IMR-90 (cell line): ENCODE results near the gene YAE1. TPM values are rescaled to one million over a fixed set of nuclear protein-coding genes. Genes with fewer than 3 reads are reported as not detected.

Experiments used
- ATAC-seq: fragments of 200-7000 bp; cut with Tn5 transposase; 2 replicates; pipeline ENCODE4 v1.9.1; 2020; ENCODE audit warnings: low read depth, mild to moderate bottlenecking, moderate library complexity
- BruUV-seq: library from RNA; stranded (reverse); fragments of 400-500 nt; replicated peaks from 2 replicates; lab custom pipeline; 2021; lab: Mats Ljungman, UMichigan
- CTCF ChIA-PET: fragments of 300-600 bp; formaldehyde crosslinking; extraction: SDS; loops from one replicate; lab custom pipeline; 2021; ENCODE audit warnings: antibody characterized with exemption; lab: Yijun Ruan, JAX
- POLR2A ChIA-PET: fragments of 300-600 bp; sonication (Branson Sonifier 250); formaldehyde crosslinking; loops from one replicate; lab custom pipeline; 2022; ENCODE audit warnings: antibody characterized with exemption; ENCODE audit not compliant: unreplicated experiment; lab: Charles Lee
- DNase-seq: peaks from one replicate; pipeline ENCODE4 v3.0.0; 2013
- H2AFZ ChIP-seq: replicated peaks from 2 replicates; pipeline ENCODE3; 2013; ENCODE audit warnings: low read length, mild to moderate bottlenecking; ENCODE audit not compliant: poor library complexity
- H2AK5ac ChIP-seq: 2 replicates; pipeline ENCODE4 v1.6.1; 2013; ENCODE audit warnings: low read depth, low read length, inconsistent platforms
- H2AK9ac ChIP-seq: replicated peaks from 2 replicates; pipeline ENCODE3; 2013; ENCODE audit warnings: mild to moderate bottlenecking, low read depth, low read length, moderate library complexity; ENCODE audit not compliant: poor library complexity
- H2BK120ac ChIP-seq: 2 replicates; pipeline ENCODE4 v1.6.1; 2013; ENCODE audit warnings: low read depth, low read length, inconsistent platforms
- H2BK15ac ChIP-seq: 3 replicates; pipeline ENCODE4 v1.6.1; 2013; ENCODE audit warnings: low read depth, low read length, inconsistent platforms
- H2BK20ac ChIP-seq: 2 replicates; pipeline ENCODE4 v1.6.1; 2013; ENCODE audit warnings: low read depth, mild to moderate bottlenecking, inconsistent platforms, low read length, moderate library complexity
- H2BK5ac ChIP-seq: 2 replicates; pipeline ENCODE4 v1.6.1; 2013; ENCODE audit warnings: mild to moderate bottlenecking, low read depth, low read length, inconsistent platforms; ENCODE audit not compliant: poor library complexity, severe bottlenecking
- H3K14ac ChIP-seq: replicated peaks from 2 replicates; pipeline ENCODE4 v1.6.1; 2013; ENCODE audit warnings: low read depth, low read length, inconsistent platforms
- H3K18ac ChIP-seq: 2 replicates; pipeline ENCODE4 v1.6.1; 2013; ENCODE audit warnings: low read depth, low read length, control low read depth
- H3K23ac ChIP-seq: 2 replicates; pipeline ENCODE4 v1.6.1; 2013; ENCODE audit warnings: low read depth, low read length, inconsistent platforms
- H3K27ac ChIP-seq: 2 replicates; pipeline ENCODE4 v1.5.1; 2013; ENCODE audit warnings: mild to moderate bottlenecking, control low read depth, low read length; ENCODE audit not compliant: insufficient read depth
- H3K27me3 ChIP-seq: 2 replicates; pipeline ENCODE4 v1.6.1; 2013; ENCODE audit warnings: low read length; ENCODE audit not compliant: control insufficient read depth, insufficient read depth
- H3K36me3 ChIP-seq: 2 replicates; pipeline ENCODE4 v1.6.1; 2013; ENCODE audit warnings: low read length, mixed read lengths; ENCODE audit not compliant: control insufficient read depth, insufficient read depth
- H3K4ac ChIP-seq: 2 replicates; pipeline ENCODE4 v1.6.1; 2013; ENCODE audit warnings: low read depth, low read length, inconsistent platforms
- H3K4me1 ChIP-seq: 2 replicates; pipeline ENCODE4 v1.6.1; 2013; ENCODE audit warnings: low read length, mixed read lengths; ENCODE audit not compliant: control insufficient read depth, insufficient read depth
- H3K4me2 ChIP-seq: 2 replicates; pipeline ENCODE4 v1.6.1; 2013; ENCODE audit warnings: low read depth, mild to moderate bottlenecking, control low read depth, low read length, moderate library complexity
- H3K4me3 ChIP-seq: 2 replicates; pipeline ENCODE4 v1.5.1; 2013; ENCODE audit warnings: low read depth, mild to moderate bottlenecking, control low read depth, low read length, moderate library complexity; ENCODE audit not compliant: insufficient read depth
- H3K56ac ChIP-seq: 2 replicates; pipeline ENCODE4 v1.6.1; 2013; ENCODE audit warnings: low read length, inconsistent platforms; ENCODE audit not compliant: insufficient read depth; ENCODE audit errors: extremely low read depth
- H3K79me1 ChIP-seq, 2 experiments: 2 replicates each; pipeline ENCODE4 v1.6.1; 2013; ENCODE audit warnings: low read length in 2 of 2, inconsistent platforms in 1 of 2, low read depth in 1 of 2
- H3K9ac ChIP-seq: 2 replicates; pipeline ENCODE4 v1.6.1; 2013; ENCODE audit warnings: low read depth, low read length, control low read depth
- H3K9me1 ChIP-seq: 2 replicates; pipeline ENCODE4 v1.6.1; 2013; ENCODE audit warnings: low read length, inconsistent platforms; ENCODE audit not compliant: insufficient read depth
- H3K9me3 ChIP-seq: 2 replicates; pipeline ENCODE4 v1.6.1; 2013; ENCODE audit warnings: low read length; ENCODE audit not compliant: control insufficient read depth, insufficient read depth
- H4K20me1 ChIP-seq: 2 replicates; pipeline ENCODE4 v1.6.1; 2013; ENCODE audit warnings: low read length, inconsistent platforms; ENCODE audit not compliant: insufficient read depth
- H4K5ac ChIP-seq: 2 replicates; pipeline ENCODE4 v1.6.1; 2013; ENCODE audit warnings: mild to moderate bottlenecking, low read depth, low read length, control low read depth
- H4K8ac ChIP-seq, 2 experiments: 2 replicates each; pipeline ENCODE4 v1.6.1; 2013; ENCODE audit warnings: low read depth in 2 of 2, low read length in 2 of 2, control low read depth in 1 of 2, inconsistent platforms in 1 of 2
- H4K91ac ChIP-seq: 2 replicates; pipeline ENCODE4 v1.6.1; 2013; ENCODE audit warnings: low read depth, low read length, inconsistent platforms; ENCODE audit not compliant: insufficient read depth
- FOS ChIP-seq: fragments of 150-350 bp; IDR thresholded peaks from 2 replicates; pipeline ENCODE4 v1.6.1; 2016; ENCODE audit warnings: low read depth, low read length
- MAZ ChIP-seq: IDR thresholded peaks from 2 replicates; pipeline ENCODE4 v1.6.1; 2012; ENCODE audit warnings: low read depth, mild to moderate bottlenecking, low read length, improper control_type of control experiment, moderate library complexity, borderline replicate concordance
- MXI1 ChIP-seq: IDR thresholded peaks from 2 replicates; pipeline ENCODE4 v1.6.1; 2012; ENCODE audit warnings: low read depth, mild to moderate bottlenecking, low read length, moderate library complexity, borderline replicate concordance
- NFE2L2 ChIP-seq: fragments of 150-350 bp; IDR thresholded peaks from 2 replicates; pipeline ENCODE4 v1.6.1; 2016; ENCODE audit warnings: low read depth, mild to moderate bottlenecking, low read length
- SMC3 ChIP-seq: fragments of 150-350 bp; IDR thresholded peaks from 2 replicates; pipeline ENCODE4 v1.6.1; 2016; ENCODE audit warnings: low read depth, mild to moderate bottlenecking, antibody characterized with exemption, low read length, moderate library complexity
- WGBS, 2 experiments: methylation state at CpG; one replicate each; pipeline versions ENCODE4 v1.1.5 to v1.1.7; 2013; ENCODE audit warnings: missing lambda C conversion rate in 2 of 2; ENCODE audit not compliant: insufficient read length in 1 of 2; ENCODE audit errors: extremely low coverage in 2 of 2; 5-methylcytosine and 5-hydroxymethylcytosine counted together
- dilution Hi-C: fragments of 300-500 bp; cut with HindIII; formaldehyde crosslinking; loops from one replicate; pipeline ENCODE4 v1.14.3; 2018; ENCODE audit warnings: low sequenced_read_pairs; ENCODE audit not compliant: unreplicated experiment
- in situ Hi-C: fragments of 300-500 bp; cut with MboI; formaldehyde crosslinking; loops from 3 replicates; pipeline ENCODE4 v1.14.3; 2019; ENCODE audit warnings: low sequenced_read_pairs, inconsistent platforms, mixed read lengths
- intact Hi-C: fragments of 100-400 bp; cut with micrococcal nuclease; formaldehyde crosslinking; loops from 2 replicates; pipeline ENCODE4 v1.10.0; 2022
- polyA plus RNA-seq, 3 experiments: library from polyadenylated mRNA; depleted of rRNA; stranded (reverse); fragments of >200 nt; gene quantifications; 2 replicates each; pipeline ENCODE4 v1.2.3, GENCODE V29; 2012; ENCODE audit warnings: low replicate concordance in 1 of 3
- total RNA-seq: library from RNA; depleted of rRNA; stranded (reverse); fragments of >200 nt; gene quantifications from 2 replicates; pipeline ENCODE4 v1.2.3, GENCODE V29; 2012
- TF ChIP-seq, protein P1 (sequence below): fragments of 150-350 bp; IDR thresholded peaks from 2 replicates; pipeline ENCODE4 v1.6.1; 2016; ENCODE audit warnings: low read depth, mild to moderate bottlenecking, low read length, moderate library complexity, borderline replicate concordance
- TF ChIP-seq, protein P2 (sequence below): conservative IDR thresholded peaks from 2 replicates; pipeline ENCODE4 v1.5.1; 2012; ENCODE audit warnings: mild to moderate bottlenecking, low read depth, low read length, improper control_type of control experiment

The YAE1 gene
- total and polyA plus RNA-seq, 2 of the 4 experiments (the other 2 are of a cell fraction): 28.6 to 36.7 TPM

DNA sequence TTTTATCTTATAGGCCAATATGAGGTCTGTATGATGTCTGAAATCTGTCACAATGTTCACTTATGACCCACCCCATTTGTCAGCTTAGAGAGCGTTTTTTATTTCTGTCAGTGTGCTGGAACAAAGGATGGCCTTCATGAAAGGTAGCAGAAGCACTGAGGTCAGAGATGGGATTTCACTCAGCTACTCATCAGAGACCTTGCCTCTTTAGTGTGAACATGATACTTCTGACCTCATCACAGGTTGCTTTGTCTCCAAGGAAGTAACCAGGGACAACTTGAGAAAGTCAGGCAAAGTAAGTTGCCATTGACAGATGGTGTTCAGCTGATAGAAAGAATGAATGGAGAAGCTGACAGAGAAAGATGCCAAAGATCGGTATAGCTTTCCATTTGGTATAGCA lies 16.3 kb downstream of the YAE1 start (continued):
- TF ChIP-seq MAZ (no peak), NFE2L2 (no peak), FOS (no peak)

DNA sequence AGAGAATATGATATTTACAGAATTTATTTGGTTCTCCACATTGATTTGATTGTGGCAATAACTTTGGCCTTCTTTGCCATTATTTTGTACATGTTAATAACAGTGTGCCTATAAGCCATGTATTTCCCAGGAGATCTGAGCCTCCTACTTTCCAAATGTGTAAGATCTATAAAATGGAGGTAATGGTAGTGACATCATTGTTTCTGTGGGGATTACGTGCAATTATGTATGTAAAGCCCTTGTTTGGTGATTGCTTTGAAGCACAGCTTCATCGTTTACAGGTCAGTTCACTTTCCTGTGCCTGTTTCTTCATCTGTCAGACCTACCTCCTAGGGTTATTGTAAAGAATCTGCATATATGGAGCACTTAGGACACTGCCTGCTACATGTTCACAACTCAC lies 17.3 kb downstream of the YAE1 start:
- Histone ChIP-seq H4K8ac (no peak overlapping the region), H3K4me2 (no peak overlapping the region), H2BK20ac (no peak overlapping the region), H3K36me3 (no peaks in the 10 kb centered on the region), H2AK9ac (no peak overlapping the region), H3K23ac (no peak overlapping the region), H3K27me3 (no peaks in the 10 kb centered on the region), H3K9me3 (no peaks in the 10 kb centered on the region), H3K9ac (no peak overlapping the region), H4K20me1 (no peaks in the 10 kb centered on the region), H4K91ac (no peak overlapping the region), H3K79me1 (0 out of 4 replicates have a peak, but pooled peaks cover 0 to 2% of the 10 kb centered on the region in 2 experiments), H2BK15ac (no peak overlapping the region), H2AK5ac (no peak overlapping the region), H3K14ac (no peak overlapping the region), H4K5ac (no peak overlapping the region), H2AFZ (no peak overlapping the region), H3K4ac (no peak overlapping the region; the same call in 1 of the 2 replicates), H3K4me3 (no peak overlapping the region), H2BK120ac (no peak overlapping the region), H3K56ac (no peak overlapping the region), H3K27ac (no peak overlapping the region), H3K18ac (no peak overlapping the region), H2BK5ac (no peak overlapping the region), H3K9me1 (peaks cover 5% of the 10 kb centered on the region), H3K4me1 (peaks cover 3% of the 10 kb centered on the region; the same call in 1 of the 2 replicates)
- TF ChIP-seq, protein P1, sequence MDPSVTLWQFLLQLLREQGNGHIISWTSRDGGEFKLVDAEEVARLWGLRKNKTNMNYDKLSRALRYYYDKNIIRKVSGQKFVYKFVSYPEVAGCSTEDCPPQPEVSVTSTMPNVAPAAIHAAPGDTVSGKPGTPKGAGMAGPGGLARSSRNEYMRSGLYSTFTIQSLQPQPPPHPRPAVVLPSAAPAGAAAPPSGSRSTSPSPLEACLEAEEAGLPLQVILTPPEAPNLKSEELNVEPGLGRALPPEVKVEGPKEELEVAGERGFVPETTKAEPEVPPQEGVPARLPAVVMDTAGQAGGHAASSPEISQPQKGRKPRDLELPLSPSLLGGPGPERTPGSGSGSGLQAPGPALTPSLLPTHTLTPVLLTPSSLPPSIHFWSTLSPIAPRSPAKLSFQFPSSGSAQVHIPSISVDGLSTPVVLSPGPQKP: no peak
- TF ChIP-seq MXI1 (no peak), SMC3 (no peak)
- TF ChIP-seq, protein P2, sequence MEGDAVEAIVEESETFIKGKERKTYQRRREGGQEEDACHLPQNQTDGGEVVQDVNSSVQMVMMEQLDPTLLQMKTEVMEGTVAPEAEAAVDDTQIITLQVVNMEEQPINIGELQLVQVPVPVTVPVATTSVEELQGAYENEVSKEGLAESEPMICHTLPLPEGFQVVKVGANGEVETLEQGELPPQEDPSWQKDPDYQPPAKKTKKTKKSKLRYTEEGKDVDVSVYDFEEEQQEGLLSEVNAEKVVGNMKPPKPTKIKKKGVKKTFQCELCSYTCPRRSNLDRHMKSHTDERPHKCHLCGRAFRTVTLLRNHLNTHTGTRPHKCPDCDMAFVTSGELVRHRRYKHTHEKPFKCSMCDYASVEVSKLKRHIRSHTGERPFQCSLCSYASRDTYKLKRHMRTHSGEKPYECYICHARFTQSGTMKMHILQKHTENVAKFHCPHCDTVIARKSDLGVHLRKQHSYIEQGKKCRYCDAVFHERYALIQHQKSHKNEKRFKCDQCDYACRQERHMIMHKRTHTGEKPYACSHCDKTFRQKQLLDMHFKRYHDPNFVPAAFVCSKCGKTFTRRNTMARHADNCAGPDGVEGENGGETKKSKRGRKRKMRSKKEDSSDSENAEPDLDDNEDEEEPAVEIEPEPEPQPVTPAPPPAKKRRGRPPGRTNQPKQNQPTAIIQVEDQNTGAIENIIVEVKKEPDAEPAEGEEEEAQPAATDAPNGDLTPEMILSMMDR: no peak
- intact Hi-C loops: loop anchor here (5.0 kb wide), 1 partner anchor 99 kb away; no protein-coding TSS in a partner anchor
- no peak for ATAC-seq
- dilution Hi-C loops: no loop called here
- ChIA-PET CTCF (no interaction called here), POLR2A (no interaction called here)
- DNase-seq: no peak
- in situ Hi-C loops: loop anchor here (5.0 to 10.0 kb wide), 2 partner anchors 164 to 471 kb away; no protein-coding TSS in a partner anchor
- WGBS, 2 experiments: no CpG with 5 or more reads among the region's 2 CpGs
- no TSS peak for BruUV-seq
